ENCODE measurements around the gene ERCC5. TPM values are rescaled to one million over a fixed set of nuclear protein-coding genes. Genes with fewer than 3 reads are reported as not detected.

Gene ERCC5
- total and polyA plus RNA-seq, 4 donors, result 17.7 to 44.8 (median 24.7) TPM

DNA sequence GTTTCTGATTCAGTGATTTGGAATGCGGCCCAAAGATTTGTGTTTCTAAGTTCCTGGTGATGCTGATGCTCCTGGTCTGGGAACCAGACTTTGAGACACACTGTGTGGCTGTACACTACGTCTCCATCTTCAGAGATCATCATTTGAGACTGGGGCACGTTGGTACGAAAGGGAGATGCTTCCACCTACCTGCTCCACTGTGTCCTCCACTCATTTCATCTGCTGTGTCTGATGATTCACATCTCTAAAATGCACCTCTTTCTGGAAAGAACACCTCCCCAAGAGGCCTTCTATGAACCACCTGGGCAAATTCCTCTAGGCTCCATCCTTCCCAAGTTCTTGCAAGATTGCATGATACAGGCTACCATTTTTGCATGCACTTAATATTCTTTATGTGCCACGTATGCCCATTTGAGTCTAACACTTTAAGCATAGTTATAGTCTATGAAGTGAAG, 58.6 kb downstream of the ERCC5 start:
- H3K9ac ChIP-seq (ENCODE audit: low read depth in 1 of 2, low read length in 2 of 2), result no peak overlapping the region
- no peak for TF ChIP-seq FOXA2 (IDR thresholded peaks at IDR 0.05)
- no peak for TF ChIP-seq EGR1 (IDR thresholded peaks at IDR 0.05; ENCODE audit: low read depth in 2 of 2)
- TF ChIP-seq RAD21 (IDR thresholded peaks at IDR 0.05), result no peak
- no peak for TF ChIP-seq RXRA (IDR thresholded peaks at IDR 0.05)
- TF ChIP-seq JUND (IDR thresholded peaks at IDR 0.05), result no peak
- TF ChIP-seq FOXA1 (IDR thresholded peaks at IDR 0.05), result no peak
- H3K4me1 ChIP-seq (ENCODE audit: control insufficient read depth in 4 of 4, insufficient read depth in 4 of 4, low read length in 3 of 4), result peaks cover 6 to 28% (median 22%) of the 10 kb centered on the region in 4 donors
- 94% methylated on average over 5 of the region's 5 CpGs for WGBS
- no peaks in the 10 kb centered on the region for H3K9me3 ChIP-seq (ENCODE audit: control insufficient read depth in 4 of 4, low read length in 3 of 4)
- H3K4me3 ChIP-seq (ENCODE audit: low read depth in 1 of 3, low read length in 3 of 3), result no peak overlapping the region
- no peak for DNase-seq (ENCODE audit: low spot score)
- H3K36me3 ChIP-seq (ENCODE audit: control insufficient read depth in 4 of 4, insufficient read depth in 3 of 4, low read depth in 1 of 4, low read length in 3 of 4), result no peaks in the 10 kb centered on the region
- H3K27ac ChIP-seq (ENCODE audit: low read depth in 1 of 2, low read length in 2 of 2), result no peak overlapping the region
- H3K27me3 ChIP-seq (ENCODE audit: control insufficient read depth in 4 of 4, insufficient read depth in 4 of 4, low read length in 3 of 4), result no peaks in the 10 kb centered on the region

DNA sequence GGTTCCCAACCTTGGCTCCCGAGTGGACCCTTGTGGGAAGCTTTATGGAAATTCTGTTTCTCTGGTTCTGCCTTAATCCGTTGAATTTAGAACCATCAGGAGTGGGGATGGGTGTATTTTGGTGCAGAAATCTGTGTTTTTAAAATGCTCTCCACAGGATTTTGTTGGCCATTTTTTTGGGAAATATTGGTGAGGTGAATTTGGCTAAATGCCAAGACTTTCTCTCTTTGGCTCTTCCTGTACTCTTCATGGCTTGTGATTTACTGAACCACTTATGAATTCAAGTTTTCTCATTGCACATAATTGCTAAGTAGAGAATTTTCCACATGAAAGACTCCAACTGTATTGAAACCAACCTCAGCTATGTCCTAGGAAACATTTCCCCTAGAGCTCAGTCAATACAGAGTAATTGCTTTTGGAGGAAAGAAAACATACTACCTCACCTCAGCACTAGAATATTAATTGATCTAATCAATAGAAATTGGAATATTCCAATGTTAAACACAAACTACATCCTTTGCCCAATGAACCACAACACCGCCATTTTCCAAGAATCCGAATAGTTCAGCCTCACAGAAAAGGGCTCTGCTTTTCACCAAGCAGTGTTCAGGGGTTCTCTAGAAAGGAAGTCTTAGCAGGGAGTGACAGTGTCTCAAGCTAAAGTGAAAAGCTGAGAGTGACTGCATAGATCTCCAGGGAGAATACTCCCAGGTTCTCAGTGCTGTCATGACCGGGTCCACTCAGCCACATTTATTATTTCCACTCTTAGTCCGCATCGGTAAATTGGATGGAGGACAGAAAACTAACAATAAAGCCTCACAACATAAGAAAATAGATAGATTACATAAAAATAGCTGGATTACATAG, 60.3 kb downstream of the ERCC5 start:
- Histone ChIP-seq H3K9me3 (ENCODE audit: control insufficient read depth in 4 of 4, low read length in 3 of 4) (no peaks in the 10 kb centered on the region), H3K4me1 (ENCODE audit: control insufficient read depth in 4 of 4, insufficient read depth in 4 of 4, low read length in 3 of 4) (peaks cover 6 to 20% (median 13%) of the 10 kb centered on the region in 4 donors), H3K9ac (ENCODE audit: low read depth in 1 of 2, low read length in 2 of 2) (no peak overlapping the region), H3K4me3 (ENCODE audit: low read depth in 1 of 3, low read length in 3 of 3) (no peak overlapping the region), H3K36me3 (ENCODE audit: control insufficient read depth in 4 of 4, insufficient read depth in 3 of 4, low read depth in 1 of 4, low read length in 3 of 4) (no peaks in the 10 kb centered on the region), H3K27me3 (ENCODE audit: control insufficient read depth in 4 of 4, insufficient read depth in 4 of 4, low read length in 3 of 4) (no peaks in the 10 kb centered on the region), H3K27ac (ENCODE audit: low read depth in 1 of 2, low read length in 2 of 2) (no peak overlapping the region)
- WGBS, result 97% methylated on average over 7 of the region's 7 CpGs
- TF ChIP-seq NR2F2 (IDR thresholded peaks at IDR 0.05), result no peak
- TF ChIP-seq HNF4A (conservative IDR thresholded peaks at IDR 0.05), result no peak
- TF ChIP-seq TAF1 (conservative IDR thresholded peaks at IDR 0.05), result no peak
- TF ChIP-seq GABPA (IDR thresholded peaks at IDR 0.05 in 1 of 2, conservative IDR thresholded peaks at IDR 0.05 in 1 of 2), result no peak
- TF ChIP-seq, protein P1, sequence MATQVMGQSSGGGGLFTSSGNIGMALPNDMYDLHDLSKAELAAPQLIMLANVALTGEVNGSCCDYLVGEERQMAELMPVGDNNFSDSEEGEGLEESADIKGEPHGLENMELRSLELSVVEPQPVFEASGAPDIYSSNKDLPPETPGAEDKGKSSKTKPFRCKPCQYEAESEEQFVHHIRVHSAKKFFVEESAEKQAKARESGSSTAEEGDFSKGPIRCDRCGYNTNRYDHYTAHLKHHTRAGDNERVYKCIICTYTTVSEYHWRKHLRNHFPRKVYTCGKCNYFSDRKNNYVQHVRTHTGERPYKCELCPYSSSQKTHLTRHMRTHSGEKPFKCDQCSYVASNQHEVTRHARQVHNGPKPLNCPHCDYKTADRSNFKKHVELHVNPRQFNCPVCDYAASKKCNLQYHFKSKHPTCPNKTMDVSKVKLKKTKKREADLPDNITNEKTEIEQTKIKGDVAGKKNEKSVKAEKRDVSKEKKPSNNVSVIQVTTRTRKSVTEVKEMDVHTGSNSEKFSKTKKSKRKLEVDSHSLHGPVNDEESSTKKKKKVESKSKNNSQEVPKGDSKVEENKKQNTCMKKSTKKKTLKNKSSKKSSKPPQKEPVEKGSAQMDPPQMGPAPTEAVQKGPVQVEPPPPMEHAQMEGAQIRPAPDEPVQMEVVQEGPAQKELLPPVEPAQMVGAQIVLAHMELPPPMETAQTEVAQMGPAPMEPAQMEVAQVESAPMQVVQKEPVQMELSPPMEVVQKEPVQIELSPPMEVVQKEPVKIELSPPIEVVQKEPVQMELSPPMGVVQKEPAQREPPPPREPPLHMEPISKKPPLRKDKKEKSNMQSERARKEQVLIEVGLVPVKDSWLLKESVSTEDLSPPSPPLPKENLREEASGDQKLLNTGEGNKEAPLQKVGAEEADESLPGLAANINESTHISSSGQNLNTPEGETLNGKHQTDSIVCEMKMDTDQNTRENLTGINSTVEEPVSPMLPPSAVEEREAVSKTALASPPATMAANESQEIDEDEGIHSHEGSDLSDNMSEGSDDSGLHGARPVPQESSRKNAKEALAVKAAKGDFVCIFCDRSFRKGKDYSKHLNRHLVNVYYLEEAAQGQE (IDR thresholded peaks at IDR 0.05), result no peak
- TF ChIP-seq, protein P2, sequence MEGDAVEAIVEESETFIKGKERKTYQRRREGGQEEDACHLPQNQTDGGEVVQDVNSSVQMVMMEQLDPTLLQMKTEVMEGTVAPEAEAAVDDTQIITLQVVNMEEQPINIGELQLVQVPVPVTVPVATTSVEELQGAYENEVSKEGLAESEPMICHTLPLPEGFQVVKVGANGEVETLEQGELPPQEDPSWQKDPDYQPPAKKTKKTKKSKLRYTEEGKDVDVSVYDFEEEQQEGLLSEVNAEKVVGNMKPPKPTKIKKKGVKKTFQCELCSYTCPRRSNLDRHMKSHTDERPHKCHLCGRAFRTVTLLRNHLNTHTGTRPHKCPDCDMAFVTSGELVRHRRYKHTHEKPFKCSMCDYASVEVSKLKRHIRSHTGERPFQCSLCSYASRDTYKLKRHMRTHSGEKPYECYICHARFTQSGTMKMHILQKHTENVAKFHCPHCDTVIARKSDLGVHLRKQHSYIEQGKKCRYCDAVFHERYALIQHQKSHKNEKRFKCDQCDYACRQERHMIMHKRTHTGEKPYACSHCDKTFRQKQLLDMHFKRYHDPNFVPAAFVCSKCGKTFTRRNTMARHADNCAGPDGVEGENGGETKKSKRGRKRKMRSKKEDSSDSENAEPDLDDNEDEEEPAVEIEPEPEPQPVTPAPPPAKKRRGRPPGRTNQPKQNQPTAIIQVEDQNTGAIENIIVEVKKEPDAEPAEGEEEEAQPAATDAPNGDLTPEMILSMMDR (IDR thresholded peaks at IDR 0.05; ENCODE audit: low read depth, low read length, missing input control), result no peak
- no peak for TF ChIP-seq RXRA (IDR thresholded peaks at IDR 0.05)
- no peak for TF ChIP-seq HNF4G (IDR thresholded peaks at IDR 0.05)
- TF ChIP-seq, protein P3, sequence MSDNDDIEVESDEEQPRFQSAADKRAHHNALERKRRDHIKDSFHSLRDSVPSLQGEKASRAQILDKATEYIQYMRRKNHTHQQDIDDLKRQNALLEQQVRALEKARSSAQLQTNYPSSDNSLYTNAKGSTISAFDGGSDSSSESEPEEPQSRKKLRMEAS (IDR thresholded peaks at IDR 0.05), result no peak
- no peak for TF ChIP-seq EGR1 (IDR thresholded peaks at IDR 0.05; ENCODE audit: low read depth in 2 of 2)
- TF ChIP-seq, protein P4, sequence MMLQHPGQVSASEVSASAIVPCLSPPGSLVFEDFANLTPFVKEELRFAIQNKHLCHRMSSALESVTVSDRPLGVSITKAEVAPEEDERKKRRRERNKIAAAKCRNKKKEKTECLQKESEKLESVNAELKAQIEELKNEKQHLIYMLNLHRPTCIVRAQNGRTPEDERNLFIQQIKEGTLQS (IDR thresholded peaks at IDR 0.05), result no peak
- TF ChIP-seq SP1 (IDR thresholded peaks at IDR 0.05), result no peak
- DNase-seq (ENCODE audit: low spot score), result no peak
